H1 (cell line): ENCODE data around the gene UGT1A1. TPM values are rescaled to one million over a fixed set of nuclear protein-coding genes. Genes with fewer than 3 reads are reported as not detected.

Source experiments
- CTCF ChIP-seq, 3 experiments: IDR thresholded peaks; 1 replicate in 2 of 3; 2 replicates in 1 of 3; pipeline versions ENCODE4 v1.5.1 to v1.6.1; 2011; ENCODE audit warnings: low read length in 3 of 3, mild to moderate bottlenecking in 3 of 3, inconsistent platforms in 2 of 3, low read depth in 1 of 3, moderate library complexity in 1 of 3; ENCODE audit not compliant: insufficient read depth in 1 of 3; ENCODE audit errors: control extremely low read depth in 1 of 3
- HDAC6 ChIP-seq: IDR thresholded peaks from one replicate; pipeline ENCODE4 v1.7.1; 2012; ENCODE audit warnings: low read depth, mild to moderate bottlenecking, inconsistent platforms, low read length, moderate library complexity
- JUN ChIP-seq: IDR thresholded peaks from 2 replicates; pipeline ENCODE4 v1.6.1; 2011; ENCODE audit warnings: low read depth, mild to moderate bottlenecking, improper control_type of control experiment, low read length
- KDM5A ChIP-seq: fragments of 200-600 bp; IDR thresholded peaks from 2 replicates; pipeline ENCODE4 v1.7.1; 2012; ENCODE audit warnings: mild to moderate bottlenecking, low read length, inconsistent platforms, mixed read lengths
- MAFK ChIP-seq: IDR thresholded peaks from 2 replicates; pipeline ENCODE4 v1.6.1; 2012; ENCODE audit warnings: low read depth, mild to moderate bottlenecking, improper control_type of control experiment, low read length
- PHF8 ChIP-seq: fragments of 200-600 bp; sonication (generic); conservative IDR thresholded peaks from 2 replicates; pipeline ENCODE4 v1.7.1; 2012; ENCODE audit warnings: low read depth, mild to moderate bottlenecking, inconsistent platforms, low read length, moderate library complexity
- POU5F1 ChIP-seq: IDR thresholded peaks from 2 replicates; pipeline ENCODE4 v1.6.1; 2011; ENCODE audit warnings: low read depth, mild to moderate bottlenecking, low read length, moderate library complexity
- polyA plus RNA-seq, 7 experiments: library from polyadenylated mRNA; depleted of rRNA in 3 of 7; stranded (reverse) in 5 of 7; unstranded in 2 of 7; fragments of >200 nt in 5 of 7; fragments of 200-250 nt in 2 of 7; gene quantifications; 1 replicate in 5 of 7; 2 replicates in 1 of 7; 4 replicates in 1 of 7; pipeline versions ENCODE4 v1.2.1 to v1.2.3, GENCODE V29; 2011 to 2013; ENCODE audit warnings: missing spikeins in 2 of 7, mixed read lengths in 2 of 7
- total RNA-seq: library from RNA; stranded (reverse); fragmentation: NEBNext Ultra II Directional; extraction: Animal tissue kit (Norgen Biotek cat#: 25700); gene quantifications from 2 replicates; pipeline ENCODE4 v1.2.1, GENCODE V29; 2021

The UGT1A1 gene
- total and polyA plus RNA-seq, 2 of the 8 experiments (the other 6 are each of a cell fraction or from before 2014, with no cell fraction given): not detected

- TF ChIP-seq PHF8: no peak
- TF ChIP-seq JUN: no peak
- TF ChIP-seq MAFK: no peak
- TF ChIP-seq CTCF (IDR thresholded peaks at IDR 0.05; ENCODE audit: control extremely low read depth in 1 of 3, insufficient read depth in 1 of 3, low read depth in 1 of 3, low read length in 3 of 3): no peak
- TF ChIP-seq KDM5A: no peak
- no peak for TF ChIP-seq POU5F1
- TF ChIP-seq HDAC6: no peak
- TF ChIP-seq, all 59 proteins: peak for 0
Measured at GRCh38 chr2:233792720-233793119, 32.6 kb downstream of the UGT1A1 start (continued).
